GM12864 (cell line): ENCODE measurements around the gene MKRN2OS.
"Not testable (repeated sequence)": the region's sequence is repeated elsewhere in the genome, so short reads cannot be mapped to it uniquely, and the experiment has no call there.

ENCODE experiments used
- DNase-seq: peaks from one replicate; pipeline ENCODE4 v3.0.0-alpha.2; 2011; ENCODE audit warnings: low read depth
- H3K4me3 ChIP-seq: 2 replicates; pipeline ENCODE4 v1.5.1; 2011; ENCODE audit warnings: mild to moderate bottlenecking, low read depth, low read length, control low read depth
- TF ChIP-seq, protein P1 (sequence below): IDR thresholded peaks from 2 replicates; pipeline ENCODE4 v1.5.1; 2011; ENCODE audit warnings: low read depth, mild to moderate bottlenecking, moderate library complexity, low read length, control low read depth, inconsistent platforms; ENCODE audit errors: missing control alignments

MKRN2OS gene

DNA sequence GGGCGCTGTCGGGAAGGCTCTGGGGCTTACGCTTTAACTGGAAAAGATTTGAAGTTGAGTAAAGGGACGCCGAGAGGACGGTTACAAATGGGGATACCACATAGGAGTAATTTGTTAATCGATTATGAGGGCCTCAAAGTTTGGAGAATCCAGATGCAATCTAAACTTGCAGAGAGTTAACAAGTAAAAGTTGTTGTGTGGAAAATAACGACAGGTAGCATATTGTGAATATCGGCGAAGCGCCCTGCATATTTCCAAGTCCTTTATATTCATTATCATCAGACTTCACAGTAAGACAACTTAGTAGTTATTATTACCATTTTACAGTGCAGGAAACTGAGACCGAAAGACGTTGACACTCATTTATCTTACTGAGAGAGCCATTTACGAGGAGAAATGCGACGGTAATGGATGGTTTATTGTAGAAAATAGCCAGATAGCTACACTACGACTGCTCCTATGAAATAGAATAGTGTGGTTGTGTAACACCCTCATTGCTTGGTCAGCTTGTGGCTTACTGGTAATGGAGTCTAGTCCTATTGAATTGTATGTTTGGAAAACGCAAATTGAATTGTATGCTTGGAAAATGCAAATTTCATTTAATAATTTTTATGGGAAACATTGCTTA is 12.3 kb upstream of the MKRN2OS start:
- TF ChIP-seq, protein P1, sequence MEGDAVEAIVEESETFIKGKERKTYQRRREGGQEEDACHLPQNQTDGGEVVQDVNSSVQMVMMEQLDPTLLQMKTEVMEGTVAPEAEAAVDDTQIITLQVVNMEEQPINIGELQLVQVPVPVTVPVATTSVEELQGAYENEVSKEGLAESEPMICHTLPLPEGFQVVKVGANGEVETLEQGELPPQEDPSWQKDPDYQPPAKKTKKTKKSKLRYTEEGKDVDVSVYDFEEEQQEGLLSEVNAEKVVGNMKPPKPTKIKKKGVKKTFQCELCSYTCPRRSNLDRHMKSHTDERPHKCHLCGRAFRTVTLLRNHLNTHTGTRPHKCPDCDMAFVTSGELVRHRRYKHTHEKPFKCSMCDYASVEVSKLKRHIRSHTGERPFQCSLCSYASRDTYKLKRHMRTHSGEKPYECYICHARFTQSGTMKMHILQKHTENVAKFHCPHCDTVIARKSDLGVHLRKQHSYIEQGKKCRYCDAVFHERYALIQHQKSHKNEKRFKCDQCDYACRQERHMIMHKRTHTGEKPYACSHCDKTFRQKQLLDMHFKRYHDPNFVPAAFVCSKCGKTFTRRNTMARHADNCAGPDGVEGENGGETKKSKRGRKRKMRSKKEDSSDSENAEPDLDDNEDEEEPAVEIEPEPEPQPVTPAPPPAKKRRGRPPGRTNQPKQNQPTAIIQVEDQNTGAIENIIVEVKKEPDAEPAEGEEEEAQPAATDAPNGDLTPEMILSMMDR: no peak
- DNase-seq: no peak
- peak overlapping the region; percentile 97 for H3K4me3 ChIP-seq

DNA sequence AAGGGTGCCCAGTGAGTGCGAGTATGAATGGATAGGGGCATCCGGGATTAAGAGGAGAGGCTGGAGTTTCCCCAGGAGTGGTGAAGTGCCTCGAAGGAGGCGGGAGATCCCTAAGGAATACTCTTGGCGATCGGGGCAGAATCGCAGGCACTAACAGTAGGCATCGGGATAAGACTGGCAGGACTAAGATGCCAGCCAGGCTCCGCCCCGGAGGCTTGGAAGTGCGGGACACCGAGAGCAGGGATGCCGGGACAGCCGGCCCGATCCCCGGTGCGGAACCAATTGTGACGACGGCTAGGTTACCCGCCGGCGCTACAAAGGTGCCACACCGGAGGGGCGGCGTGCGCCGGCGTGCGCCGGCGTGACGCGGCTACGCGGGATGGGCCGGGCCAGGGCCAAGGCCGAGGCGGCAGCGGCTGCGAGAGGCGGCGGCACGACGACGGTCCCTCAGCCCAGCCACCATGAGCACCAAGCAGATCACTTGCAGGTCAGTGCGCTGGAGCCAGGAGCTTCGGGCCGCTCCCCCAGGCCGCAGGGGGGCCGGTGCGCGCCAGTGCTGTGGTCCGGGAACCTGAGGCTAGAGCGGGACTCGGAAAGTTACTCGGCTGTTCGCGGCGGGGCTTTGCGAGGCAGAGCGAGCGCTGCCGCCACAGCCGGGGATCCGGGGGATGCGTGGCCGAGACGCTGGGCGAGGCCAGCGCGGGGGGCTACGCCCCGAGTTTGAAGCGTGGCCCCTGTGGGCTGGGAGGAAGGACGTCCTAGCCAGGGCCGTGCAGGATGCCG is 11.6 kb upstream of the MKRN2OS start, which contains the start of gene MKRN2:
Gene MKRN2, plus strand, starts transcription at position 398 of the 783 bp plus-strand sequence. Its CDS starts 64 bp downstream, at position 462.
- peak within 1 kb of the TSS; percentile 97 for H3K4me3 ChIP-seq
- peak; percentile 54 for DNase-seq

DNA sequence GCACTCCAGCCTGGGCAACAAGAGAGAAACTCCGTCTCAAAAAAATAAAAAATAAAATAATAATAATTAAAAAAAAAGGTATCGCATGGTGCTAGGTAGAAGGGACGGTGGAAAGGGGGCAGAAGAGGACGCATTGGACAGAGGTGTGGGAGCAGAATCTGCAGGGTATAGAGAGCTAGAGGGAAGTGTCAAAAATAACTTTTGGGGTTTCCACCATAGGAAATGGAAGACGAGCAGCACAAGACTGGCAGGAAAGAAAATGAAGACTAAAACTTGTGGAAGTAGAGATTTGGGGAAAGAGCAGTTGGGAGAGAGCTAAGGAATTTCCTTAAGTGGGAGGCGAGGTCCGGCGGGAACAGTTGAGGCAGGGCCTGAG is 11.0 kb upstream of the MKRN2OS start:
- TF ChIP-seq, protein P1: no peak
- peak overlapping the region; percentile 97 for H3K4me3 ChIP-seq
- DNase-seq: no peak

More for the DNA sequence above, 11.6 kb upstream of the MKRN2OS start, which contains the start of gene MKRN2:
- TF ChIP-seq, protein P1: no peak

DNA sequence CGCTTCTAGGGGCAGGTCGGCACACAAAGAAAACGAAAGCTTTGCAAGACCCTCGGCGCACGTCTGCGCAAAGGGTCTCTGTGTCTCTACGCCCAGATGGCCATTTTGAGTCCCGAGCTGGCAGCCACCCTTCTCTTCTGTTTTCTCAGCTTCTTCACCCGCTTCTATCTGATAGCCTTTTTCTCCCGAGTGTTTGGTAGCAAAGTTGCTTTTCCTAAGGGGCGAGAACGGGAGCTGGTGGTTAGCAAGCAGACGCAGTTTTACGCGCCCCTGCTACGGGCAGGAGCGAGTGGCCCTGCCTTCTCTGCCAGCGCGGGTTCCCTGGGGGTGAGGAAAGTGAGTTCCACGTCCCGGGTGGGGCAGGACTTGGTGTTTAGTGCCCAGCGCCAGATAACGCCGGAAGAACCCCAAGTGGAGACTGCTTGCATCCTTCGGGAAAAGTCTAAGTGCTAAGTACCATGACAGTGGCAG is 8.7 kb upstream of the MKRN2OS start:
- H3K4me3 ChIP-seq: peak overlapping the region; percentile 56
- DNase-seq: no peak
- TF ChIP-seq, protein P1: no peak

DNA sequence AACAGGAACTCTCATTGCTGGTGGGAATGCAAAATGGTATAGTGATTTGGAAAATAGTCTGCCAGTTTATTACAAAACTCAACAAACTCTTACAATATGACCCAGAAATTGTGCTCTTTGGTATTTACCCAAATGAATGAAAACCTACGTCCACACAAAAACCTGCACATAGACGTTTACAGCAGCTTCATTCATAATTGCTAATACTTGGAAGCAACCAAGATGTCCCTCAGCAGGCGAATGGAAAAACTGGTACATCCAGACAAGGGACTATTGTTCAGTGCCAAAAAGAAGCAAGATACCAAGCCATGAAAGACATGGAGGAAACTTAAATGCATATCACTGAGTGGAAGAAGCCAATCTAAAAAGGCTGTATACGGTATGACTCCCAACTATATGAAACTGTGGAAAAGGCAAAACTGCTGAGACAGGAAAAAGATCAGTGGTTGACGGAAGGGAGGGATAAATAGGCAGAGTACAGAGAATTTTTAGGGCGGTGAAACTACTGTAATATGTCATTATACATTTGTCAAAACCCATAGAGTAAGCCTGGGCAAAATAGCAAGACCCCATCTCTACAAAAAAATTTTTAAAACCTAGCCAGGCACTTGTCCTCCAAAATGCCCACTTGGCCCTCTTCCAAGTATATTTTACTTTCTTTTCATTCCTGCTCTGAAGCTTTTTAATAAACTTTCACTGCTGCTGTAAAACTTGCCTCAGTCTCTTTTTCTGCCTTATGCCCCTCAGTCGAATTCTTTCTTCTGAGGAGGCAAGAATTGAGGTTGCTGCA is 4.9 kb upstream of the MKRN2OS start:
- no peak for DNase-seq
- TF ChIP-seq, protein P1: no peak
- H3K4me3 ChIP-seq: no peak overlapping the region

DNA sequence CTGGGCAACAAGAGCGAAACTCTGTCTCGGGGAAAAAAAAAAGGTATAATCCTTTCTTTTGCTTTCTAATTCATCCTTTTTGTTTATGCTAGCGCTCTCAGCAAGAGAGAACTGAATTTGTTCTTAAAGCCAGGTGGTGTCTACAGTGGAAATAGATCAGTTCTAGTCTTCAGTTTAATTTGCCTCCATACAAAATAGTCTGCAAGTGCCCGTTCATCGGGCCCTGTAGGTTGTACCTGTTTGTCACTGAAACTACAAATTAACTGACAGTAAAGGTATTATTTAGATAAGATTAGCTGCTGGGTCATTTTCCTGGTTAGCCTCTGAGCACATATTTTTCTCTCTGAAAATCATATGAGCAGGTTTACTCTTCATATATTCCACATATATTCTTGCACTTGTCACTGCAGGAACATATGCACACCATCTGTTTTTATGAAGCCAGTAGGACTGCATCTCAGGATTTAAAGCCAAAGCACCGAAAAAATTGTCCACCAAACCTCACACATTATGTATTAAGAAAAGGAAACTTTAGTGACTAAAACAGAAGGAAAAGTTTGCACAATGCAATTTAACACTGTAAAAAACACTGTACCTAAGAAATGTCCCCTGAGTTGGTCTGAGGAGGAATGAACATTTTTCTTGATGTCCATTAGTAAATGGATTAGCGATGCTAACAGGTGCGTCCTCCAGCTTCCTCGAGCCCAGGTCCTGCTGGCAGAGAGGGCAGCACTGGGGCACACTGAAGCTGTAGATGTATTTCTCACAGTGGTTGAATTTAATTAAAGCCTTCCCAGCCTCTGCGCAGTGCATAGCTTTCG is 437 bp downstream of the MKRN2OS start:
- TF ChIP-seq, protein P1: no peak
- no peak overlapping the region for H3K4me3 ChIP-seq
- no peak for DNase-seq

DNA sequence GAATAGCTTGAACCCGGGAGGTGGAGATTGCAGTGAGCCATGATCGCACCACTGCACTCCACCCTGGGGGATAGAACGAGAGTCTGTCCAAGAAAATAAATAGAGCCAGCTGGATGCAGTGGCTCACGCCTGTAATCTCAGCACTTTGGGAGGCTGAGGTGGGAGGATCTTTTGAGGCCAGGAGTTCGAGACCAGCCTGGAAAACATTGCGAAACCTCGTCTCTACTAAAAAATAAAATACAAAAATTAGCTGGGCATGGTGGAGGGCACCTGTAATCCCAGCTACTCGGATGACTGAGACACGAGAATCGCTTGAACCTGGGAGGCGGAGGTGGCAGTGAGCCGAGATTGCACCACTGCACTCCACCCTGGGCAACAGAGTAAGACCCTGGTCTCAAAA is 1.8 kb downstream of the MKRN2OS start:
- H3K4me3 ChIP-seq, DNase-seq: not testable (repeated sequence)
